Glutamatergic neuron (in vitro differentiated cells): Measurements from ENCODE around the gene TMEM125. TPM values are rescaled to one million over a fixed set of nuclear protein-coding genes. Genes with fewer than 3 reads are reported as not detected.

Experiments used
- DNase-seq: peaks from one replicate; pipeline ENCODE4 v3.0.0; 2022
- H3K27ac Mint-ChIP-seq: one replicate; pipeline ENCODE4 v1.8.0; 2020; ENCODE audit warnings: mild to moderate bottlenecking, mixed read lengths, inconsistent platforms; ENCODE audit not compliant: unreplicated experiment
- H3K27me3 Mint-ChIP-seq: one replicate; pipeline ENCODE4 v1.8.0; 2020; ENCODE audit warnings: mild to moderate bottlenecking, moderate library complexity, mixed read lengths, inconsistent platforms; ENCODE audit not compliant: unreplicated experiment
- H3K36me3 Mint-ChIP-seq: one replicate; pipeline ENCODE4 v1.8.0; 2020; ENCODE audit warnings: mild to moderate bottlenecking, mixed read lengths, inconsistent platforms; ENCODE audit not compliant: unreplicated experiment
- H3K4me1 Mint-ChIP-seq: one replicate; pipeline ENCODE4 v1.8.0; 2020; ENCODE audit warnings: mild to moderate bottlenecking, low read depth, mixed read lengths, inconsistent platforms; ENCODE audit not compliant: unreplicated experiment
- H3K4me3 Mint-ChIP-seq: one replicate; pipeline ENCODE4 v1.8.0; 2020; ENCODE audit warnings: mild to moderate bottlenecking, mixed read lengths, inconsistent platforms; ENCODE audit not compliant: unreplicated experiment
- H3K9me3 Mint-ChIP-seq: one replicate; pipeline ENCODE4 v1.8.0; 2020; ENCODE audit warnings: mild to moderate bottlenecking, moderate library complexity, mixed read lengths, inconsistent platforms; ENCODE audit not compliant: unreplicated experiment
- total RNA-seq: library from RNA; stranded (reverse); fragmentation: NEBNext Ultra II Directional; extraction: Animal tissue kit (Norgen Biotek cat#: 25700); gene quantifications from one replicate; pipeline ENCODE4 v1.2.1, GENCODE V29; 2021; ENCODE audit not compliant: unreplicated experiment
- TF ChIP-seq, protein P1 (sequence below): fragments of 200-600 bp; sonication (generic); IDR thresholded peaks from one replicate; pipeline ENCODE4 v1.5.0; 2021; ENCODE audit not compliant: partially characterized antibody, unreplicated experiment

The TMEM125 gene
- total RNA-seq, 1 donor from 2014 or later, result not detected

DNA sequence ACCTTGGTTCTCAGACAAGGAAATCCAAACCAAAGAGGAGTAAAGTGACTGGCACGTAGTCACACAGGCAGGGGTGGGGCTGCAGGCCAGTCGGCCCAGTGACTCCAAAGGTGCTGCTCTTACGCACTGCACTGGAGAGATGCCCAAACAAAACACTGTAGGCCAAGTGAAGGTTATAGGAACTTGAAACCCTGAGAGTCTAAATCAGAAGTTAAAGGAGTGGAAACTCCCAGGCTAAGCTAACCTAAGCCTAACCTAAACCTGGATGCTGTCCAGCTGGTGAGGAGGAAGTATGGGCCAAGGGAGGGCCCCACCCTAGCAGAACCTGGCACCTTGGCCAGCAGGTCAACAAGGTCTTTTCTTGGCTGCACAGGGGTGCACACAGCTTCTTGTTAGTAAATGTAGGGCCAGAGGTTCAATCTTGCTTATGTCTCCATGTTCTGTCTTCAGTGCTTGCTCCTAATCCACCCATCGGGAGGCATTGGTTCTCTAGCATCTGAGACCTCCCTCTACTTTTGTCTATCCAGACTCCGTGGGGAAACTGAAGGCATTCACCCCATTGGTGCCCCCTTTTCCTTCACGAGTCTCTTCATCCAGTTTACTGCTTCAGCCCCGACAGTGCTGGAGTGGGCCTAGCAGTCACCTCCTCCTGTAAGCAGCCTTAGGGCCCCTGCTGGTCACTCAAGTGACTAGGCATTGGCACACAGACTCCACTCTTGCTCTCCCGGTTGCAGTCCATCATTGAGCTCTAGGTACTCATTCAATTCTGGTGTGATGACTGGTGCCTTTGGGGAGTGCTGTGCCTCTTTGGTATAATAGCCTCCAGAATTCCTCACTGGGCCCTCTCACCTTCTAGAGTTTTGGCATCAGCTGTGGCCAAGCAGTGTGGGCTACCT is 12.9 kb upstream of the TMEM125 start:
- H3K9me3 Mint-ChIP-seq, result peaks cover 17% of the 10 kb centered on the region
- no peak overlapping the region for H3K27ac Mint-ChIP-seq
- H3K36me3 Mint-ChIP-seq, result peaks cover 38% of the 10 kb centered on the region
- peaks cover 2% of the 10 kb centered on the region for H3K27me3 Mint-ChIP-seq
- no peaks in the 10 kb centered on the region for H3K4me1 Mint-ChIP-seq
- no peak overlapping the region for H3K4me3 Mint-ChIP-seq
- DNase-seq, result no peak
- TF ChIP-seq, protein P1, sequence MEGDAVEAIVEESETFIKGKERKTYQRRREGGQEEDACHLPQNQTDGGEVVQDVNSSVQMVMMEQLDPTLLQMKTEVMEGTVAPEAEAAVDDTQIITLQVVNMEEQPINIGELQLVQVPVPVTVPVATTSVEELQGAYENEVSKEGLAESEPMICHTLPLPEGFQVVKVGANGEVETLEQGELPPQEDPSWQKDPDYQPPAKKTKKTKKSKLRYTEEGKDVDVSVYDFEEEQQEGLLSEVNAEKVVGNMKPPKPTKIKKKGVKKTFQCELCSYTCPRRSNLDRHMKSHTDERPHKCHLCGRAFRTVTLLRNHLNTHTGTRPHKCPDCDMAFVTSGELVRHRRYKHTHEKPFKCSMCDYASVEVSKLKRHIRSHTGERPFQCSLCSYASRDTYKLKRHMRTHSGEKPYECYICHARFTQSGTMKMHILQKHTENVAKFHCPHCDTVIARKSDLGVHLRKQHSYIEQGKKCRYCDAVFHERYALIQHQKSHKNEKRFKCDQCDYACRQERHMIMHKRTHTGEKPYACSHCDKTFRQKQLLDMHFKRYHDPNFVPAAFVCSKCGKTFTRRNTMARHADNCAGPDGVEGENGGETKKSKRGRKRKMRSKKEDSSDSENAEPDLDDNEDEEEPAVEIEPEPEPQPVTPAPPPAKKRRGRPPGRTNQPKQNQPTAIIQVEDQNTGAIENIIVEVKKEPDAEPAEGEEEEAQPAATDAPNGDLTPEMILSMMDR, result no peak

DNA sequence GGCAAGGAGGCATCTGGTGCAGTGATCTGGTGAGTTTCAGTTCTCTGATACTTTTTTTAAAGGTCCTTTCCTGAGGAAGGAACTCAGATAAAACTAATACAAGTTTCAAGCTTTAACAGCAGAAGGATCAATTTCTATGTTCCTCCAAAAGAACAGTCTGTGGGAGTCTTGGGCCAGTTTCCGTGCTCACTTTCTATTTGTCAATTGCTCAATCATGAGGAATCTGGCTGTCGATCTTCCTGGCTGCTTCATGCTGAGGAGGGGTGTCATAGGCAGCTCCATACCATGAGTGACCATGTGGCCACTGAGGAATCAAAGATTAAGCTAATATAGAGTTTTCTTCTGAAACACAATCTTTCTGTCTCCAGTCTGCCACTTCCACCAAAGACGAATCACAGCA is 11.4 kb upstream of the TMEM125 start:
- Mint-ChIP-seq H3K27ac (no peak overlapping the region), H3K27me3 (peaks cover 3% of the 10 kb centered on the region), H3K4me1 (no peaks in the 10 kb centered on the region), H3K36me3 (peaks cover 37% of the 10 kb centered on the region), H3K9me3 (peaks cover 12% of the 10 kb centered on the region), H3K4me3 (no peak overlapping the region)
- TF ChIP-seq, protein P1, result no peak
- no peak for DNase-seq

DNA sequence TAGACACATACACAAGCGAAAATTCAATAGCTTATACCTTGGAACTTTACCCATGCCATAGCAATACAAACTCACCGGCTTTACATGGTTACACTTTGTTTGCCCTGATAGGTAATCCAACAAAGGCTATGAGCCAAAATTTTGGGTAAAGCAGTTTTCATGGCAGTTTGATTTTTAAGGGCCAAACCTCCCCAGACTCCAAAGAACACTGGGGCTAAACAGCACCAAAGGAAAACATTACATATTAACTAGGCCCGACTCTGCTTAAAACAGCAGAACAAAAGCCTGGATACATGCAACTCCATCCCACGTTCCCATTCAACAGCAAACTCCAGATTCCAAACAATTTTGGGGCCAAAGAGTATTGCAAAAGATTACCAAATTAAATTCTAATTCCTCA is 4.4 kb upstream of the TMEM125 start:
- no peak overlapping the region for H3K27ac Mint-ChIP-seq

DNA sequence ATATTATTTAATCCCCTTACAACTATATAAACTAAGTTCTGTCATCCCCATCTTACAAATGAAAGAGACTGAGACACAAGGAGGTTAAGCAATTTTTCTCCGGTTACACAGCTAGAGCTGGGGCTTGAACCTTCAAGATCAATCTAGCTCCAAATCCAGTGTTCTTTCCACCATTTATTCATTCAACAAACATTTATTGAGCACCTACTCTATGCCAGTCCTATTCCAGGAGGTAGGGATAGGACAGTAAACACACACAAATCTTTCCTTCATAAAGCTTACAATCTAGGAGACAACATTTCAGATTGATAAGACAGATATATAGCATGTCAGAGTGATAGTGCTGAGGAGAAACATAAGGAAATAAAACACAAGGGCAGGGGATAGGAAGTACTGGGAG is 2.9 kb upstream of the TMEM125 start:
- Mint-ChIP-seq H3K9me3 (peaks cover 8% of the 10 kb centered on the region), H3K27ac (no peak overlapping the region), H3K27me3 (peaks cover 4% of the 10 kb centered on the region), H3K4me1 (peaks cover 2% of the 10 kb centered on the region), H3K4me3 (no peak overlapping the region), H3K36me3 (peaks cover 20% of the 10 kb centered on the region)
- no peak for DNase-seq
- TF ChIP-seq, protein P1, result no peak

More for the DNA sequence above, 4.4 kb upstream of the TMEM125 start:
- Mint-ChIP-seq H3K4me3 (peak overlapping the region; percentile 25), H3K36me3 (peaks cover 28% of the 10 kb centered on the region), H3K9me3 (peaks cover 14% of the 10 kb centered on the region), H3K4me1 (peaks cover 2% of the 10 kb centered on the region), H3K27me3 (peaks cover 2% of the 10 kb centered on the region)
- TF ChIP-seq, protein P1, result no peak
- no peak for DNase-seq

DNA sequence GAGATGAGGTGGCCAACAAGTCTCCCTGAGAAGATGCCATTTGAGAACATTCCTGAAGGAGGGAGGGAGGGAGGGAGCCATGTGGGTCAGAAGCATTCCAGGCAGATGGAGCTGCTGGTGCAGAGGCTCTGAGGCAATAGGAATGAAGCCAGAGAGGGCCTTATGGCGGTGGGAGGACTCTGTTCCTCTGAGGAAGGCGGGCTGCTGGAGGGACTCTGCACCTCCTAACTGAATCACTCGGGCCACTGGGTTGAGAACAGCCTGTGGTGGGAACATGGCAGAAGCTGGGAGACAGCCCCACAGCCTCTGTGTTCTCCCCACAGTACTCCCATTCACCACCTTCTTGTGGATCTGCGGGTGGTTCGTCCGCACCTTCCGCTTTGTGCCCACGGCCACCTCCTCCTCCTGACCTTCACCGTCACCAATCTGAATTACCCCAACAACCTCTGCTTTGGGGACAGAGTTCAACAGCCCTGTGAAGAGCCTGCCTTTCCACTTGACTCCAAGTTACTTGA is 2.4 kb upstream of the TMEM125 start:
- Mint-ChIP-seq H3K4me1 (peaks cover 2% of the 10 kb centered on the region), H3K9me3 (peaks cover 8% of the 10 kb centered on the region), H3K27ac (no peak overlapping the region), H3K4me3 (no peak overlapping the region), H3K36me3 (peaks cover 15% of the 10 kb centered on the region), H3K27me3 (peaks cover 4% of the 10 kb centered on the region)
- no peak for DNase-seq
- TF ChIP-seq, protein P1, result no peak
